Natural killer cell treated with Interleukin-12 subunit alpha and Interleukin-12 subunit beta and Interleukin-15 and Interleukin-18, amount 100 ng/mL, for 72 hours (primary cell): Measurements from ENCODE around the gene ZNF436. TPM values are rescaled to one million over a fixed set of nuclear protein-coding genes. Genes with fewer than 3 reads are reported as not detected.
"Not testable (repeated sequence)": the region's sequence is repeated elsewhere in the genome, so short reads cannot be mapped to it uniquely, and the experiment has no call there.

Experiments used
- ATAC-seq, 2 donors: fragments of 150-1000 bp; cut with Tn5 transposase in 1 of 2; sonication (Bioruptor Pico), chemical (Tn5 transposase) in 1 of 2; 2 replicates each; pipeline ENCODE4 v1.10.0; 2021
- DNase-seq: peaks from one replicate; pipeline ENCODE4 v3.0.0; 2022; ENCODE audit warnings: low spot score
- H3K27ac Mint-ChIP-seq, 2 donors: 1 replicate in 1 of 2; 2 replicates in 1 of 2; pipeline ENCODE4 v1.8.0; 2022; ENCODE audit warnings: mixed read lengths in 2 of 2, mild to moderate bottlenecking in 1 of 2, moderate library complexity in 1 of 2
- H3K27me3 Mint-ChIP-seq, 2 donors: 1 replicate in 1 of 2; 2 replicates in 1 of 2; pipeline ENCODE4 v1.8.0; 2022; ENCODE audit warnings: mixed read lengths in 2 of 2
- H3K36me3 Mint-ChIP-seq: one replicate; pipeline ENCODE4 v1.8.0; 2022; ENCODE audit warnings: mixed read lengths
- H3K4me1 Mint-ChIP-seq, 2 donors: 1 replicate in 1 of 2; 2 replicates in 1 of 2; pipeline ENCODE4 v1.8.0; 2022; ENCODE audit warnings: low read depth in 2 of 2, mixed read lengths in 2 of 2, mild to moderate bottlenecking in 1 of 2
- H3K4me3 Mint-ChIP-seq: one replicate; pipeline ENCODE4 v1.8.0; 2022; ENCODE audit warnings: mixed read lengths
- H3K9me3 Mint-ChIP-seq: 2 replicates; pipeline ENCODE4 v1.8.0; 2022; ENCODE audit warnings: mixed read lengths
- total RNA-seq, 2 donors: library from RNA; stranded (reverse); gene quantifications; one replicate each; pipeline ENCODE4 v1.2.3, GENCODE V29; 2022

ZNF436 gene
- total RNA-seq, 2 donors from 2014 or later = 4.7 to 6.3 TPM

DNA sequence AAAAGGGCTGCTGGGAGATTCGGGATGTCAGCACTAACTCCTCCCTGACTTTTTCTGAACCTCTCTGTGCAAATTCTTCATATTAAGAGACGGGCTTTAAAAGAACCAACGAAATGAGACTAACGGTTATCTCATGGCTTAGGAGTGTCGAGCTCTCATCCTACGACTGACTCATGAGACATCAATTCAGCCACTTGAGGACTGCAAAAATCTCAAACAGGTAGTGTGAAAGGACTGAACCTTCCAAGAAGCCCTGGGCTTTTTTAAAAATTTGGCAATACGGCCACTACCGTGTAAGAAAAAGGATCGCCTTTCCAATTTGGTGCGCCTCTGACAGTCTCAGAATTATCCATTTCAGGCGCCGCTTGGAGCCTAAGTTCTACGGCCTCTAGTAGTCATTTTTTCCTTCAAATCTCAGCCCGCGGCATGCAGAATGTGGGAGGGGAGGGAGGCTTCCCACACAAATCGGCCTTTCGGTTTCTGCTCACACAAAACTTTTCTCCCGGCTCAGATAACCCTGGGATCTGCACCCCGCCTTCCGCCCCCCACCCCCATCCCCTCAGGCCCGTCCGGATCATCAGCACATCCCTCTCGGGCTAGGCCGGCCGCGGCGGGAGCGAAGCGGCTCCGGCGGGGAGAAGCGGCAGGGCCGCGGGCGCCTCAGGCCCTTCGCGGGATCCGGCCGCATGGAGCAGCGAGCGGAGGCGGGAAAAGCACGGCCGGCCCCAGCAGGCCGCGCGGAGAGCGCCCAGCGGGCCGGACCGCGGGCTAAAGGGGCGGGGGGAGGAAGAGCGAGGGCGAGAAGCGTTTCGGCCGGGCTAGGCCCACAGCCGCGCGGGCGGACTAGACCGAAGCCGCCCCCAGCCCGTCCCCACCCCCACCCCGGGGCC lies 26.2 kb downstream of the ZNF436 start:
- DNase-seq (peak; percentile 67), ATAC-seq (no peak)
- H3K9me3 Mint-ChIP-seq = no peaks in the 10 kb centered on the region
- H3K4me1 Mint-ChIP-seq = peaks cover 45 to 54% of the 10 kb centered on the region in 2 donors
- H3K4me3 Mint-ChIP-seq = peak overlapping the region; percentile 96
- H3K27ac Mint-ChIP-seq = peak overlapping the region; percentile 94 to 99
- peaks cover 19% of the 10 kb centered on the region for H3K36me3 Mint-ChIP-seq
- no peaks in the 10 kb centered on the region for H3K27me3 Mint-ChIP-seq

DNA sequence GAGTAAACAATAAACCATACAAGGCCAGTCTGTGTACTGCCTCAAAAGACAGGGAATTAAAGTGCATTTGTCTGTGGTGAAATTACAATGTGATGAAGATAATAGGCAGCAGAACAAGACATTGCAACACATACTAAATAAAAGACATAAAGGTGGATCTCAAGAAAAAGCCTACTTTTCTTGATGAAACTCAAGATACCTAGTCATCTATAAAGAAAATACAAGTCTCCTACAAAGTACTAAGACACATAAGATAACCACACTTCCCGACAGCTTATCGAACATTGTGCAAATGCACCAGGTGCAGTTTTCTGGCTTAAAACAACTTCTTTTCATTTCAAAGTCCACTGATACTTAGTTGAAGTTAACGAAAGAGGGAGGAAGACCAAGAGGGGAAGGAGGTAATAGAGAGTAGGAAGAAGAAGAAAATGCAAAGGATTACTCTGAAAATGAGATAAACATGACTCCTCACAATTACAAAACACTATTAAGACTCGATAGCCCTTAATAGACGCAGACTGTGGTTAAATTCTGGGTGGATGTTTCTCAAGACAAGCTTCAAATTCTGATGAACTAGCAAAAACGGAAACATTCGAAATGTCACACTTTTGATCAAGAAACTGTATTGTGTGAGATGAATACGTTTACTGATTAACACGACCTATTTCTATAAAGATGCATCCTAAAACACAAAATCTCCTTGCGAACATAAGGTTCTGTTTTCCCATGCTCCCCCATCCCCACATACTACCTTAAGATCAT lies 27.5 kb downstream of the ZNF436 start:
- H3K9me3 Mint-ChIP-seq = no peaks in the 10 kb centered on the region
- H3K36me3 Mint-ChIP-seq = peaks cover 28% of the 10 kb centered on the region
- DNase-seq (no peak), ATAC-seq (no peak)
- peaks cover 50 to 63% of the 10 kb centered on the region in 2 donors for H3K4me1 Mint-ChIP-seq
- peak overlapping the region; percentile 90 for H3K4me3 Mint-ChIP-seq
- peak overlapping the region; percentile 94 to 99 for H3K27ac Mint-ChIP-seq
- H3K27me3 Mint-ChIP-seq = no peaks in the 10 kb centered on the region

- Mint-ChIP-seq H3K4me3 (peak overlapping the region; percentile 90), H3K27me3 (no peaks in the 10 kb centered on the region), H3K4me1 (peaks cover 48 to 56% of the 10 kb centered on the region in 2 donors), H3K27ac (peak overlapping the region in 1 of 2 donors; percentile 99), H3K9me3 (no peaks in the 10 kb centered on the region), H3K36me3 (peaks cover 32% of the 10 kb centered on the region)
- ATAC-seq = no peak
- no peak for DNase-seq
Measured at GRCh38 chr1:23339632-23340031, 30.0 kb downstream of the ZNF436 start.

- no peaks in the 10 kb centered on the region for H3K9me3 Mint-ChIP-seq
- peak overlapping the region in 1 of 2 donors; percentile 50 for H3K27ac Mint-ChIP-seq
- DNase-seq (no peak), ATAC-seq (no peak)
- H3K4me1 Mint-ChIP-seq = peaks cover 45 to 50% of the 10 kb centered on the region in 2 donors
- no peaks in the 10 kb centered on the region for H3K27me3 Mint-ChIP-seq
- no peak overlapping the region for H3K4me3 Mint-ChIP-seq
- peaks cover 37% of the 10 kb centered on the region for H3K36me3 Mint-ChIP-seq
Measured at GRCh38 chr1:23337869-23338268, 31.8 kb downstream of the ZNF436 start.

- Mint-ChIP-seq H3K27ac (no peak overlapping the region), H3K36me3 (peaks cover 32% of the 10 kb centered on the region), H3K9me3 (no peaks in the 10 kb centered on the region), H3K4me3 (no peak overlapping the region), H3K4me1 (peaks cover 17 to 23% of the 10 kb centered on the region in 2 donors), H3K27me3 (no peaks in the 10 kb centered on the region)
- DNase-seq (no peak), ATAC-seq (no peak)
Measured at GRCh38 chr1:23331713-23332112, 37.9 kb downstream of the ZNF436 start.

DNA sequence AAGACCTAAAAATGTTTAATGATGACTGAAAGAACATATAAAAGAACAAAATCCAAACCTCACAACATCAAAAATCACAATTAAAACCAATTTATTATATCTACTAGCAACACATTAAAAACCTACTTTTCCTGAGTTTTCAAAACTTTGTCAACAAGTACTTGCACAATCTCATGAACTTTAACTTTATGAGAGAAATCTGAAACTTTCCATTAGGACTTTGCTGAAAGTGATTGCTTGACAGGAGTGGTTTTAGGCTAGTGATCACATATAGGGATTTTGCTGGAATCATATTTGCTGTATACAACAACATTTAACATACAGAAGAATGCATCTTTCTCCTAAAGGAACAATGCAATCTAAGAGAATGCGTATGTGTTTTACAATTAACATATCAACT lies 38.8 kb downstream of the ZNF436 start:
- Mint-ChIP-seq H3K9me3 (no peaks in the 10 kb centered on the region), H3K4me1 (peaks cover 21 to 28% of the 10 kb centered on the region in 2 donors), H3K4me3 (no peak overlapping the region), H3K27me3 (no peaks in the 10 kb centered on the region), H3K36me3 (peaks cover 33% of the 10 kb centered on the region), H3K27ac (no peak overlapping the region)
- DNase-seq (no peak), ATAC-seq (no peak)

DNA sequence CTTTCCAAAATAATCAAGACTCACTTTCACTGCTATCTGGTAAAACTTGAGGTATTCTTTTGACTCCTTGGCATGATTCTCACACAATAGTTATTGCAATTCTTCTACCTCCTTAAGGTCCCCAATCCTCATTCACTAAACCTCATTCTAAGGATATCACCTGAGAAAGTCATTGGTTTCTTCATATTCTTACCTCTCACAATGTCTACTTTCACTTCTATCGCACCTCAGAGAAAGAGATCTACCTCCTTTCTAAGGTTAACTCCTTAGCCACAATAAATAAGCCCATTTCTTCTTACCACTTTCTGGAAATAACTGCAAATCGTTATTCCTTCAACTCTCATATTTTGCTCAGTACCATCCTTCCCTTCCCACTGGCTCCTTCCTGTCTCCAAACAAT lies 44.2 kb downstream of the ZNF436 start:
- Mint-ChIP-seq H3K36me3 (peaks cover 42% of the 10 kb centered on the region), H3K9me3 (no peaks in the 10 kb centered on the region), H3K27me3 (no peaks in the 10 kb centered on the region), H3K4me1 (peaks cover 29 to 37% of the 10 kb centered on the region in 2 donors), H3K27ac (no peak overlapping the region), H3K4me3 (no peak overlapping the region)
- ATAC-seq = no peak
- DNase-seq = no peak

DNA sequence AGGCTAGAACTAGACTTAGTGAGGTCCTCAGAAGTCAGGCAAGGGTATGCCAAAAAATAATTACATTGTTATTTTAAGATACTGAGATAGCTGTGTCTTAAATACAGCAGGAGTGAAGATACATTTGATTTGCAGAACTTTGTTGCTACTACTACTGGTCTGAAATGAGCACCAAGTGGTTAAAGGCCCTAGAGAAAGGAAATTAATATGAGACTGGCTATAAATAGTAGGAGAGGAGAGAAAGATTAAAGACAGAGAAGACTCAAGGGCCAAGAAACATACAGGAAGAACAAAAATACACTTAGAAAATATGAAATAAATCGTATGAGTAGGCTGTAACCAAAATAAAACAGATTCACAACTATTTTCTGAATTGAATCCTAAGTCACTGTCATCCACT lies 46.9 kb downstream of the ZNF436 start:
- H3K27ac Mint-ChIP-seq = peak overlapping the region in 1 of 2 donors; percentile 24
- H3K4me1 Mint-ChIP-seq = peaks cover 26 to 41% of the 10 kb centered on the region in 2 donors
- no peak for ATAC-seq
- no peaks in the 10 kb centered on the region for H3K27me3 Mint-ChIP-seq
- no peak for DNase-seq
- peaks cover 52% of the 10 kb centered on the region for H3K36me3 Mint-ChIP-seq
- no peak overlapping the region for H3K4me3 Mint-ChIP-seq
- H3K9me3 Mint-ChIP-seq = no peaks in the 10 kb centered on the region

DNA sequence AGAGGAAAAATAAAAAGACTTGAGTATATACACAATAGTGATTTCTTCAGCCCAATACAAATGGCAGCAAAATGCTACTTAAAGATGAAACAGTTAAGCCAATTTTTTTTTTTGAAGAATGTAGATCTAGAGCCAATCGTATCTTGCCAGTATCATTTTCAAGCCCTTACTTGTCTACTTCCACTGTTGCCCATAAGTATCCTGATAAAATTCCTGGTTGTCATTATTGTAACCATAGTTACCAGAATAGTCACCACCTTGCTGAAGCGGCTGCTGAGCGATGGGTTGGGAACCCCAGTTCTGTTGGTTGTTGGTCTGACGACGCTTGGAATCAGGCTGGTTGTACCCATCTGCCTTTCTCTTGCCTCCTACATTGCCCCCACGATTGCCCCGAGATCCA lies 59.4 kb downstream of the ZNF436 start:
- H3K27me3 Mint-ChIP-seq, H3K9me3 Mint-ChIP-seq, H3K4me3 Mint-ChIP-seq, DNase-seq, ATAC-seq, H3K4me1 Mint-ChIP-seq, H3K27ac Mint-ChIP-seq: not testable (repeated sequence)
- peaks cover 33% of the 10 kb centered on the region for H3K36me3 Mint-ChIP-seq

Other genes with a start within 250 kb of the ZNF436 start
- gene LUZP1, start 201.0 kb downstream of the ZNF436 start, total RNA-seq = 10 to 100 TPM; 42.7 to 43.1 TPM
- gene HTR1D, start 152.3 kb downstream of the ZNF436 start, total RNA-seq = not detected
- gene HNRNPR, start 25.6 kb downstream of the ZNF436 start, total RNA-seq = 100 to 1,000 TPM; 188 to 205 TPM
- under 1 TPM in 1 of 2 donors, not detected in 1; 0.31 TPM for gene TCEA3, start 54.9 kb upstream of the ZNF436 start, total RNA-seq
- not detected for gene ASAP3, start 114.3 kb upstream of the ZNF436 start, total RNA-seq
- 10 to 100 TPM; 10.7 to 15.5 TPM for gene E2F2, start 161.4 kb upstream of the ZNF436 start, total RNA-seq
- 1 to 10 TPM; 2.6 to 5.0 TPM for gene ID3, start 189.7 kb upstream of the ZNF436 start, total RNA-seq